ENCODE results near the gene SLC25A52.
"Not testable (repeated sequence)": the region's sequence is repeated elsewhere in the genome, so short reads cannot be mapped to it uniquely, and the experiment has no call there.

Gene SLC25A52, protein sequence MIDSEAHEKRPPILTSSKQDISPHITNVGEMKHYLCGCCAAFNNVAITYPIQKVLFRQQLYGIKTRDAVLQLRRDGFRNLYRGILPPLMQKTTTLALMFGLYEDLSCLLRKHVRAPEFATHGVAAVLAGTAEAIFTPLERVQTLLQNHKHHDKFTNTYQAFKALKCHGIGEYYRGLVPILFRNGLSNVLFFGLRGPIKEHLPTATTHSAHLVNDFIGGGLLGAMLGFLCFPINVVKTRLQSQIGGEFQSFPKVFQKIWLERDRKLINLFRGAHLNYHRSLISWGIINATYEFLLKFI

DNA sequence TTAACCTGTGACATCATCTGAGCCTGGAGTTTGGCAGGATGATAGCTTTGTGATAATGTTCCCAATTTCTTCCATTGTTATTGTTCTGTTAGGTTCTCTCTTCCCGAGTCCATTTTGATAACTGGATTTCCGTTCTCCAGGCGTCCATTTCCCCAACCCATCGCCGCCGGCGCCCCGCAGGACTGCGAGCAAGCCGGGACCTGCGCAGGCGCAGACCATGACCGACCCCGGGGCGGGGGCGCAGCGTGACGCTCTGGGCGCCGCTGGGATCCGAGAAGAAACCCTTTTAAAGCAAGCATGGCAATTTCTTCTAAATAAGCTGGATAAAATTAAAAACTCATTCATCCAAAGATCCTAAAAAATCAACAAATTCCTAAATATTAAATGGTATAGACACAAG is at the start of gene SLC25A52:
Gene SLC25A52, minus strand, starts transcription at position 186 of the 400 bp plus-strand sequence. CDS start 219 bp downstream, outside the sequence.
- no peak for DNase-seq (ENCODE audit: low read depth in 2 of 2)

DNA sequence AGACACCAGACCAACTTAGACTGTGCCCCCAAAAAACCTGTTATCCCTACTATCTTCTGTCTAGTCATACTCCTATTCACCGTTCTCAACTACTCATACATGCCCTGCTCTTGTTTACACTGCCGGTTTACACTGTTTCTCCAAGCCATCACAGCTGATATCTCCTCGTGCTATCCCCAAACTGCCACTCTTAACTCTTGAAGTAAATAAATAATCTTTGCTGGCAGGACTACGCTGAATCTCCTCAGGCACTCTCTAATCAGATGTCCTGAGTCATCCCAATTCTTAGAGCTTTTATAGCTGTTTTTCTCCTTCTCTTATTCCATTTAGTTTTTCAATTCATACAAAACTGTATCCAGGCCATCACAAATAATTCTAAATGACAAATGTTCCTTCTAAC is 48.4 kb upstream of the SLC25A52 start:
- DNase-seq (ENCODE audit: low read depth in 2 of 2), result not testable (repeated sequence)

DNA sequence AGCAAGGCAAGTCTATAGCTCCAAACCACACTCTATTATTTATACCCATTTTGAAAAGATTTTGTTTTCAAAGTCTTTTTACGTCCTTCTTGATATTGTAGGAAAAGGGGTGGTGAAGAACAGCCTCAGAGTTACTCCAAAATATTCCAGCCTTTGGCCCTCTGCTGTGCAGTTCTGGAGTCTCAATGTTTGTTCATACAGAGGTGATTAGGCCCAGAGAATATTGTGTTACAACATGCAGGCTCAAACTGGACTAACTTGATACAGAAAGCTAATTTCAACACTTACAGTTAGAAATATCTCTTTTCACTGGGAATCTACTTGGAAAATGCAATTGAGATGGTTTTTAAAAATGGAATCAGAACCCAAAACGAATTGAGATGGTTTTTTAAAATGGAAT is 40.4 kb upstream of the SLC25A52 start:
- DNase-seq (ENCODE audit: low read depth in 2 of 2), result no peak

DNA sequence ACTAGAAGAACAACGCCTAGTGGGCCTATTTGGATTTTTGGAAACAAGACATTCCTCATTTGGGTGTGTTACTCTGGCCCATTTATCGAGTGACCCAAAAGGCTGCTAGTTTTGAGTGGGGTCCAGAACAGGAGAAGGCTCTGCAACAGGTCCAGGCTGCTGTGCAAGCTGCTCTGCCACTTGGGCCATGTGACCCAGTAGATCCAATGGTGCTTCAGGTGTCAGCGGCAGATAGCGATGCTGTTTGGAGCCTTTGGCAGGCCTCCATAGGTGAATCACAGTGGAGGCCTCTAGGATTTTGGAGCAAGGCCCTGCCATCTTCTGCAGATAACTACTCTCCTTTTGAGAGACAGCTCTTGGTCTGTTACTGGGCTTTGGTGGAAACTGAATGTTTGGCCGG is 38.6 kb upstream of the SLC25A52 start:
- not testable (repeated sequence) for DNase-seq (ENCODE audit: low read depth in 2 of 2)

DNA sequence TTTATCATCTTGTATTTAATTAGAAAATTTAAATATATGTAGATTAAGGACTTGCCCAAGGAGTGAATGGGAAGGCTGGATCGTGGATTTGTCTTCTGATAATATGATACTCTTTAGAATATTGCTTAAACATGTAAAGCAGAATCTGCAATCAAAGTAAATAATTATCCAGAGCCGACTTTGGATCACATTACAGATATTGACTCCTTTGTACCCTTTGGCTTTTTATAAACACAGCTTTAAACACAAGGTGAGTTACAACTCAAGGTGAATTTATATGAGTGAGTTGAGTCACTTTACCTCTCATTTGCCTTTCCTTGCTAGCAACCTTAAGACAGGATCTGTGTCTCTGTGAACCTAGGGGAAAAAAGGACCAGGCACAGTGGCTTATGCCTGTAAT is 37.7 kb upstream of the SLC25A52 start:
- no peak for DNase-seq (ENCODE audit: low read depth in 2 of 2)

DNA sequence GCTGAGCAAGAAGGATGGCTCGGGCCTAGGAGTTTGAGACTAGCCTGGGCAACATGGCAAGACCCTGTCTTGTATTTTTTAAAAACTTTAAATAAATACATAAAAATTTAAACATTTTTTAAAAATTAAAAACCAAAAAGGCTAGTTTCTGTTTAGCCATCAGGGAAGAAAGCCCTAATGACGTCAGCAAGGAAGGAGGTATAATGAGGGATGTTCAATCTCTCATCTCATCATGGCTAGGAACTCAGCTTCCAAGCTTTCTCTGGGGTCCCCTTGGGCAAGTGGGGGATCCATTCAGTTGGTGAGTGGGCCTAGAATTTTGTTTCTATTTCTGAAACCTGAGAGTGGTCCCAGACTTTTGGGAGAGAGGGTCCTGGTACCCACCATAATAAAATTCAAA is 35.1 kb upstream of the SLC25A52 start:
- DNase-seq (ENCODE audit: low read depth in 2 of 2), result no peak

DNA sequence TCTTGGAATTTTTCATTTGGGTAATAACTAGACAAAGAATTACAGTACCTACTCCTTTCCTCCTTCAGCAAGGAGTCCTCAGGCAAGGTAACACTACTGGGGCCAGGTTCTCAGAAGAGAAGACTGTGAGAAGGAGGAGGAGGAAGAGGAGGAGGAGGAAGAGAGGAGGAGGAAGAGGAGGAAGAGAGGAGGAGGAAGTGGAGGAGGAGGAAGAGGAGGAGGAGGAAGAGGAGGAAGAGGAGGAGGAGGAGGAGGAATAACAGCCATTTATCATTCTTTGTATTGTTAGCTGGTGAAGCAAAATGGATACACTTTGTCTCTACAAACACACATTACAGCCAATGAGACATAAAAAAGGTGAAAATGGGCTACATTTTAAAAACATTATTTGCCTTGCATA is 32.9 kb upstream of the SLC25A52 start:
- no peak for DNase-seq (ENCODE audit: low read depth in 2 of 2)

DNA sequence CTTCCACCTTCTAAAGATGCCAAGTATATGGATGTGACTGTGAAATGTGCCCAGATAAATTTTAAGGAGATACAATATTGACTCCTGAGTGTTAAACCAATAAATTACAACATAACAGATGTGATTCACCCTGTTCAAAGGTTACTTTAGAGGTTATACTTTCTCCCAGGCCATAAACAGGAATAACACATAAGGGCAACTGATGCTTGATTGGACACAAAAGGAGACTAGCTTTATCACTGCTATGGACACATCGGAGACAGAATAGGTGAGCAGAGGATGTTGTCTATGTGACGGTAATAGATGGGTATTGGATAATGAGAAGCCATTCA is 31.9 kb upstream of the SLC25A52 start:
- DNase-seq (ENCODE audit: low read depth in 2 of 2), result no peak

DNA sequence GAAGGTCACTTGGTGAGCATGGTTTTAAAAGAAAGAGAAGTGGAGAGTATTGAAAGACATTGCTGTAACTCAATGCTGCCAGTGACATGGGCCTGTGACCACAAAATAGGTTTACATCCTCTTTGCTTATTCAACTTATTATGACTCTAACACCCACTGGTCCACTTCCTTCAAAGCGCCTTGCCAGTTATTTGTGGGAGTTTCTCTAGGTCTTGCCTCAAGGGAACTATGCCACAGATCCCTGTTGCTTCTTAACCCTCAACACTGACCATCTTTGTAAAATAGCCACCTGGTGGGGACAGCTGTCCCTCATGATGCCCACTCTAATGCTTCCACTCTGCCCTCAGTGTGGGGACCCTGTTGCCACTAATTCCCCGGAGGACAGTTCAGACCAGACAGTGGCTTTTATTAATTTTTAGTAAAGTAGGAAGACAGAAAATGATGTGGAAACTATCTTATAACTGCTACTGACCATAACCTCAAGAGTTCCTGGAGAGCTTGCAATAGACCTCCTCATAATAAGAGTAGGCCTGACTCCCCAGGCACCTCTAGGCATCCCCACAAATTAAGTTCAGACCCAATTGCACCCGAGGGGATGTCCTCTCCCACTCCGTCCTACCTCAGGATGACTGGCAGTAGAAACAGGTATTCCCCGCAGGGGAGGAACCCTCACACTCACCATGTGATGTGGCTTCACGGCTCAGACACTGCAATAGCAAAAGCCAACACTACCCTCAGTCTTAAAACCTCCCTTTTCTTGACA is 31.3 kb upstream of the SLC25A52 start:
- DNase-seq (ENCODE audit: low read depth in 2 of 2), result no peak

GRCh38 chr18:31789409-31789808 is 28.7 kb upstream of the SLC25A52 start:
- DNase-seq (ENCODE audit: low read depth in 2 of 2), result no peak

- no peak for DNase-seq (ENCODE audit: low read depth in 2 of 2)
Observed at GRCh38 chr18:31783059-31783458, 22.4 kb upstream of the SLC25A52 start.

DNA sequence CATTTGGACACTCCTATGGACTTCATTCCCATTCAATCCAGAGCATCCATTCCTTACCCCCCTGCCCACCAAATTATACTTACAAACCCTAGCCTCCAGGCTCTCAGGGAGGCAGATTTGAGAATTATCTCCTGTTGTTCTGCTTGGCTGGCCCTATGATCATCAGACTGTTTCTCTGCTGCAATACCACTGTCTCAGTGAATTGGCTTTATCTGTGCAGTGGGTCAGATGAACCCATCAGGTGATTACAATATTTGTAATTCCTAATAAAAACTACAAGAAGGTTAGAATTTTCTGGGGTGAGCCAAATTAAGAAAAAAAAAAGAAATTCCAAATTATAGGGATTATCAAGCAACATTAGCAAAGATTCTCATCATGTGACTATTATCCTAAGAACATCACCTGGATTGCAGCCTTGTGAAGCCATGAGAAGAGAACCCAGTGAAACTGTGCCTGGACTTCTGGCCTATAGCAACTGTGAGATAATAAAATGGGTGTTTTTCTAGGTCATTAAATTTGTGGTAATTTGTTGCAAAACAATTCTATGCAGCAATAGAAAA is 17.8 kb upstream of the SLC25A52 start:
- DNase-seq (ENCODE audit: low read depth in 2 of 2), result no peak

- DNase-seq (ENCODE audit: low read depth in 2 of 2), result no peak
Observed at GRCh38 chr18:31776093-31776492, 15.4 kb upstream of the SLC25A52 start.

DNA sequence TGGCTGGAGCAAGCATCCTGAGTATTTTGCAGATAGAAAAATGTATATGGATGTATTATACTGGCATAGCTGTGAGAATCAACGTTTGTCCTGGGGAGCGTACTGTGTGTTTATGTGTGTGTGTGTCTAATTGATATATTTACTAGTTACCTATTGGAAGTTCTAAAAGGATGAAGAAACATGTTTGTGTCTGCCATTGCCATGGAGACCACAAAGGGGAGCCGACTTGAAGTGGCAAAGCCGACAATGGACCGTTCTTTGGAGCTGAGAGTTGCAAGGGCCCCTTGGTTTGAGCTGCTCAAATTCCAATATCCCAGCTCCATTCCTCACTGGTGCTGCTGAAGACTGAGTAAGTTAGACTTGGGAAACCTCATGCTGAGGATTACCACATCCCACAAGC is 14.3 kb upstream of the SLC25A52 start:
- no peak for DNase-seq (ENCODE audit: low read depth in 2 of 2)

- no peak for DNase-seq (ENCODE audit: low read depth in 2 of 2)
Observed at GRCh38 chr18:31774477-31774785, 13.8 kb upstream of the SLC25A52 start.

DNA sequence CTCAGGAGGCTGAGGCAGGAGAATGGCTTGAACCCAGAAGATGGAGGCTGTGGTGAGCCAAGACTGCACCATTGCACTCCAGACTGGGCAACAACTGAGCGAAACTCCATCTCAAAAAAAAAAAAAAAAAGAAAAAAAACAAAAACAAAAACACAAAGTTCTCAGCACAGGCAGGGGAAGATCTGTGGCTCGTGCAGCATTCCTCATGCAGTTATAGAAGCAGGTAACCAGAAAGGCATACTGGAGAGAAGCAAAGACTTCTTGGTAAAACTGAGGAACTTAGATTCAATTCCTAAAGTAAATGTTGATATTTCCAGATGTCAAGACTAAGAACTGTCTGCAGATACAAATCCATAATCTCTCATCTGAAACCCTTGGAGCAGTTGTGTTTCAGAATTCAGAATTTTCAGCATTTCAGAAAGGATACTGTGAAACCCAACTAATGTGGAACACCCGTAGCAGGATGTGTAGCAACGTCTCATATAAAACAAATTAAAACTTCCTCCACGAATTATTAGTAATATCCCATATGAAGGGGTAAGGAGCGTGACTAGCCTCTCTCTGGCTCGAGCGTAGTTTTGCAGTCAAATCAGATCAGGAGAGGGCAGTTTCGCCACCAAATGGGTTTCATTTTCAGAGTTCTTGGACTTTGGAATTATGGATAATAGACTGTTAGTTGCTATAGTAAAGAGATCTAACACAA is 13.2 kb upstream of the SLC25A52 start:
- DNase-seq (ENCODE audit: low read depth in 2 of 2), result no peak

- DNase-seq (ENCODE audit: low read depth in 2 of 2), result no peak
Observed at GRCh38 chr18:31772699-31773098, 12.0 kb upstream of the SLC25A52 start.

- no peak for DNase-seq (ENCODE audit: low read depth in 2 of 2)
Observed at GRCh38 chr18:31750273-31750672, 10.4 kb downstream of the SLC25A52 start.

DNA sequence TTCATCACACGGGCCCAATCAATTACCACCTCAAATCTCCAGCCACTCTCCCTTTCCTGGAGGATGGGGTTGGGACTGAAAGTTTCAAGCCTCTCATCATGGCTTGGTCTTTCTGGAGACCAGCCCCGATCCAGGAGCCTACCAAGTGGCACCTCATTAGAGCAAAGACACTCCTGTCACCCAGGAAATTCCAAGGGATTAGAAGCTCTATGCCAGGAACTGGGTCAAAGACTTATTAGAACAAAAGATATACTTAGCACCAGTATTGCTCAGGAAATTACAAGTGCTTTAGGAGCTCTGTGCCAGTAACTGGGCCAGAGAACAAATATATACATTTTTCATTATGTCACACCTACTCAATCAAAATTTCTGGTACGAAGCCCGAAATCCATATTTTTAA is 14.3 kb downstream of the SLC25A52 start:
- no peak for DNase-seq (ENCODE audit: low read depth in 2 of 2)

- no peak for DNase-seq (ENCODE audit: low read depth in 2 of 2)
Observed at GRCh38 chr18:31744321-31745067, 16.2 kb downstream of the SLC25A52 start.

DNA sequence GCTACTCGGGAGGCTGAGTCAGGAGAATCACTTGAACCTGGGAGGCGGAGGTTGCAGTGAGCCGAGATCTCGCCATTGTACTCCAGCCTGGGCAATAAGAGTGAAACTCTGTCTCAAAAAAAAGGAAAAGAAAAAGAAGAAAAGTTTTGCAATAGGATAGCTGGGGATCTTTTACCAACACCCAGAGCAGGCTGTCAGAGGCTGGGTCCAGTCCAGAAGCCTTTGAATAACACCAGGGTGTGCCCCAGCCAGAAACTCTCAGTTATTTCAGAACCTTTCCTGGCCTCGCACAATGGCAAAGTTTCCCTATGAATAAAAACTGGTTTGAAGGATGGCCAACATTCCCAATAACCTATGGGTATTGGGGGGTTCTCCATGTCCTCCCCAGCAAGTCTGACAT is 17.1 kb downstream of the SLC25A52 start:
- not testable (repeated sequence) for DNase-seq (ENCODE audit: low read depth in 2 of 2)

Data from fibroblast of skin of left quadriceps (primary cell).